HG02973 (cell line): Measurements from ENCODE around the gene UBAP2L.
"Not testable (repeated sequence)": the region's sequence is repeated elsewhere in the genome, so short reads cannot be mapped to it uniquely, and the experiment has no call there.

Experiments
- ATAC-seq: cut with Tn5 transposase; IDR thresholded peaks from one replicate; pipeline ENCODE4 v1.9.1; 2021; ENCODE audit warnings: moderate library complexity; ENCODE audit not compliant: unreplicated experiment

The UBAP2L gene

GRCh38 chr1:154239491-154239890 lies 18.7 kb downstream of the UBAP2L start:
- no peak for ATAC-seq

GRCh38 chr1:154240294-154240833 lies 19.6 kb downstream of the UBAP2L start:
- no peak for ATAC-seq

GRCh38 chr1:154241703-154242351 lies 21.1 kb downstream of the UBAP2L start:
- no peak for ATAC-seq

GRCh38 chr1:154253671-154254070 lies 32.9 kb downstream of the UBAP2L start:
- no peak for ATAC-seq

GRCh38 chr1:154256686-154257085 lies 35.9 kb downstream of the UBAP2L start:
- no peak for ATAC-seq

GRCh38 chr1:154258784-154259183 lies 38.0 kb downstream of the UBAP2L start:
- no peak for ATAC-seq

- ATAC-seq, result no peak
These were observed 39.4 kb downstream of the UBAP2L start for GRCh38 chr1:154260127-154260526.

GRCh38 chr1:154263465-154264332 lies 42.9 kb downstream of the UBAP2L start:
- ATAC-seq, result no peak

- ATAC-seq, result no peak
These were observed 43.7 kb downstream of the UBAP2L start for GRCh38 chr1:154264454-154264853.

GRCh38 chr1:154265586-154265985 lies 44.8 kb downstream of the UBAP2L start:
- ATAC-seq, result no peak

- no peak for ATAC-seq
These were observed 50.1 kb downstream of the UBAP2L start for GRCh38 chr1:154270833-154271232.

- ATAC-seq, result peak; percentile 84
These were observed 51.7 kb downstream of the UBAP2L start, which contains the start of gene HAX1 for GRCh38 chr1:154272217-154272998. TSS of gene HAX1 (plus strand) at chr1:154272629. CDS start at chr1:154272724, 95 bp downstream.

- ATAC-seq, result no peak
These were observed 52.3 kb downstream of the UBAP2L start for GRCh38 chr1:154272999-154273563.

- ATAC-seq, result no peak
These were observed 56.0 kb downstream of the UBAP2L start for GRCh38 chr1:154276797-154277196.

- ATAC-seq, result not testable (repeated sequence)
These were observed 66.8 kb downstream of the UBAP2L start for GRCh38 chr1:154287591-154287990.

GRCh38 chr1:154288661-154289060 lies 67.9 kb downstream of the UBAP2L start:
- ATAC-seq, result no peak

GRCh38 chr1:154290921-154291320 lies 70.2 kb downstream of the UBAP2L start:
- ATAC-seq, result no peak

GRCh38 chr1:154295408-154296235 lies 74.9 kb downstream of the UBAP2L start:
- no peak for ATAC-seq

- no peak for ATAC-seq
These were observed 80.8 kb downstream of the UBAP2L start for GRCh38 chr1:154301582-154301981.
